ENCODE data around the gene MMS19.
"Not testable (repeated sequence)": the region's sequence is repeated elsewhere in the genome, so short reads cannot be mapped to it uniquely, and the experiment has no call there.

Gene MMS19

GRCh38 chr10:97474918-97475317 is 23.3 kb downstream of the MMS19 start:
- Mint-ChIP-seq H3K27ac (no peak overlapping the region), H3K36me3 (ENCODE audit: low read depth) (peaks cover 76% of the 10 kb centered on the region), H3K27me3 (no peaks in the 10 kb centered on the region), H3K4me3 (no peak overlapping the region), H3K9me3 (no peaks in the 10 kb centered on the region), H3K4me1 (ENCODE audit: low read depth) (no peaks in the 10 kb centered on the region)

- not testable (repeated sequence) for H3K4me1 Mint-ChIP-seq (ENCODE audit: low read depth); H3K27ac Mint-ChIP-seq; H3K4me3 Mint-ChIP-seq; H3K27me3 Mint-ChIP-seq; H3K9me3 Mint-ChIP-seq
- H3K36me3 Mint-ChIP-seq (ENCODE audit: low read depth), result peaks cover 48% of the 10 kb centered on the region
Observed at GRCh38 chr10:97468781-97469180, 29.4 kb downstream of the MMS19 start.

GRCh38 chr10:97468162-97468561 is 30.1 kb downstream of the MMS19 start:
- Mint-ChIP-seq H3K4me3 (no peak overlapping the region), H3K27ac (no peak overlapping the region), H3K9me3 (no peaks in the 10 kb centered on the region), H3K27me3 (no peaks in the 10 kb centered on the region), H3K4me1 (ENCODE audit: low read depth) (no peaks in the 10 kb centered on the region), H3K36me3 (ENCODE audit: low read depth) (peaks cover 46% of the 10 kb centered on the region)

- Mint-ChIP-seq H3K27ac (no peak overlapping the region), H3K36me3 (ENCODE audit: low read depth) (peaks cover 49% of the 10 kb centered on the region), H3K27me3 (no peaks in the 10 kb centered on the region), H3K4me3 (no peak overlapping the region), H3K4me1 (ENCODE audit: low read depth) (no peaks in the 10 kb centered on the region), H3K9me3 (no peaks in the 10 kb centered on the region)
Observed at GRCh38 chr10:97466755-97467154, 31.5 kb downstream of the MMS19 start.

- no peak overlapping the region for H3K27ac Mint-ChIP-seq
- H3K4me3 Mint-ChIP-seq, result no peak overlapping the region
- no peaks in the 10 kb centered on the region for H3K4me1 Mint-ChIP-seq (ENCODE audit: low read depth)
- H3K36me3 Mint-ChIP-seq (ENCODE audit: low read depth), result peaks cover 54% of the 10 kb centered on the region
- H3K9me3 Mint-ChIP-seq, result no peaks in the 10 kb centered on the region
- H3K27me3 Mint-ChIP-seq, result no peaks in the 10 kb centered on the region
Observed at GRCh38 chr10:97465982-97466381, 32.2 kb downstream of the MMS19 start.

GRCh38 chr10:97464226-97464625 is 34.0 kb downstream of the MMS19 start:
- H3K27ac Mint-ChIP-seq, result peak overlapping the region; percentile 43
- no peak overlapping the region for H3K4me3 Mint-ChIP-seq
- no peaks in the 10 kb centered on the region for H3K27me3 Mint-ChIP-seq
- peaks cover 59% of the 10 kb centered on the region for H3K36me3 Mint-ChIP-seq (ENCODE audit: low read depth)
- H3K4me1 Mint-ChIP-seq (ENCODE audit: low read depth), result no peaks in the 10 kb centered on the region
- no peaks in the 10 kb centered on the region for H3K9me3 Mint-ChIP-seq

GRCh38 chr10:97463363-97464132 is 34.7 kb downstream of the MMS19 start:
- no peak overlapping the region for H3K4me3 Mint-ChIP-seq
- H3K27ac Mint-ChIP-seq, result no peak overlapping the region
- no peaks in the 10 kb centered on the region for H3K4me1 Mint-ChIP-seq (ENCODE audit: low read depth)
- H3K27me3 Mint-ChIP-seq, result no peaks in the 10 kb centered on the region
- no peaks in the 10 kb centered on the region for H3K9me3 Mint-ChIP-seq
- peaks cover 61% of the 10 kb centered on the region for H3K36me3 Mint-ChIP-seq (ENCODE audit: low read depth)

GRCh38 chr10:97462309-97462708 is 35.9 kb downstream of the MMS19 start:
- no peaks in the 10 kb centered on the region for H3K4me1 Mint-ChIP-seq (ENCODE audit: low read depth)
- no peaks in the 10 kb centered on the region for H3K27me3 Mint-ChIP-seq
- no peaks in the 10 kb centered on the region for H3K9me3 Mint-ChIP-seq
- no peak overlapping the region for H3K27ac Mint-ChIP-seq
- H3K36me3 Mint-ChIP-seq (ENCODE audit: low read depth), result peaks cover 69% of the 10 kb centered on the region
- no peak overlapping the region for H3K4me3 Mint-ChIP-seq

GRCh38 chr10:97459933-97460332 is 38.3 kb downstream of the MMS19 start:
- Mint-ChIP-seq H3K27me3 (no peaks in the 10 kb centered on the region), H3K4me3 (no peak overlapping the region), H3K4me1 (ENCODE audit: low read depth) (peaks cover 6% of the 10 kb centered on the region), H3K9me3 (no peaks in the 10 kb centered on the region), H3K36me3 (ENCODE audit: low read depth) (peaks cover 74% of the 10 kb centered on the region), H3K27ac (no peak overlapping the region)

- Mint-ChIP-seq H3K4me3 (no peak overlapping the region), H3K9me3 (no peaks in the 10 kb centered on the region), H3K27me3 (no peaks in the 10 kb centered on the region), H3K36me3 (ENCODE audit: low read depth) (peaks cover 76% of the 10 kb centered on the region), H3K4me1 (ENCODE audit: low read depth) (peaks cover 14% of the 10 kb centered on the region), H3K27ac (peak overlapping the region; percentile 23)
Observed at GRCh38 chr10:97459111-97459510, 39.1 kb downstream of the MMS19 start.

GRCh38 chr10:97456686-97457065 is 41.5 kb downstream of the MMS19 start:
- Mint-ChIP-seq H3K4me1 (ENCODE audit: low read depth) (peaks cover 27% of the 10 kb centered on the region), H3K36me3 (ENCODE audit: low read depth) (peaks cover 77% of the 10 kb centered on the region), H3K9me3 (no peaks in the 10 kb centered on the region), H3K27ac (peak overlapping the region; percentile 53), H3K4me3 (no peak overlapping the region), H3K27me3 (no peaks in the 10 kb centered on the region)

GRCh38 chr10:97456034-97456685 is 42.1 kb downstream of the MMS19 start:
- H3K4me1 Mint-ChIP-seq (ENCODE audit: low read depth), result peaks cover 27% of the 10 kb centered on the region
- H3K36me3 Mint-ChIP-seq (ENCODE audit: low read depth), result peaks cover 73% of the 10 kb centered on the region
- no peaks in the 10 kb centered on the region for H3K27me3 Mint-ChIP-seq
- H3K4me3 Mint-ChIP-seq, result no peak overlapping the region
- no peaks in the 10 kb centered on the region for H3K9me3 Mint-ChIP-seq
- no peak overlapping the region for H3K27ac Mint-ChIP-seq

GRCh38 chr10:97454330-97455036 is 43.7 kb downstream of the MMS19 start:
- no peaks in the 10 kb centered on the region for H3K9me3 Mint-ChIP-seq
- no peak overlapping the region for H3K4me3 Mint-ChIP-seq
- H3K27me3 Mint-ChIP-seq, result no peaks in the 10 kb centered on the region
- peaks cover 35% of the 10 kb centered on the region for H3K4me1 Mint-ChIP-seq (ENCODE audit: low read depth)
- H3K27ac Mint-ChIP-seq, result peak overlapping the region; percentile 73
- H3K36me3 Mint-ChIP-seq (ENCODE audit: low read depth), result peaks cover 67% of the 10 kb centered on the region

GRCh38 chr10:97452352-97452751 is 45.9 kb downstream of the MMS19 start:
- Mint-ChIP-seq H3K9me3 (no peaks in the 10 kb centered on the region), H3K4me3 (no peak overlapping the region), H3K27ac (no peak overlapping the region), H3K36me3 (ENCODE audit: low read depth) (peaks cover 50% of the 10 kb centered on the region), H3K4me1 (ENCODE audit: low read depth) (peaks cover 48% of the 10 kb centered on the region), H3K27me3 (no peaks in the 10 kb centered on the region)

- no peaks in the 10 kb centered on the region for H3K27me3 Mint-ChIP-seq
- no peaks in the 10 kb centered on the region for H3K9me3 Mint-ChIP-seq
- H3K4me3 Mint-ChIP-seq, result no peak overlapping the region
- H3K36me3 Mint-ChIP-seq (ENCODE audit: low read depth), result peaks cover 43% of the 10 kb centered on the region
- no peak overlapping the region for H3K27ac Mint-ChIP-seq
- peaks cover 56% of the 10 kb centered on the region for H3K4me1 Mint-ChIP-seq (ENCODE audit: low read depth)
Observed at GRCh38 chr10:97451605-97452004, 46.6 kb downstream of the MMS19 start.

Measured in stimulated activated naive CD8-positive, alpha-beta T cell treated with anti-CD3 and anti-CD28 coated beads, Interleukin-15, Interleukin-2, amounts not matched to agents 100 ng/mL and 50 ng/mL, for 24 hours (primary cell).